GDM1 (cell line): ENCODE measurements around the gene ATXN7L1.

Experiments
- DNase-seq: peaks from one replicate; lab custom pipeline; 2025; lab: John Stamatoyannopoulos, UW

The ATXN7L1 gene

DNA sequence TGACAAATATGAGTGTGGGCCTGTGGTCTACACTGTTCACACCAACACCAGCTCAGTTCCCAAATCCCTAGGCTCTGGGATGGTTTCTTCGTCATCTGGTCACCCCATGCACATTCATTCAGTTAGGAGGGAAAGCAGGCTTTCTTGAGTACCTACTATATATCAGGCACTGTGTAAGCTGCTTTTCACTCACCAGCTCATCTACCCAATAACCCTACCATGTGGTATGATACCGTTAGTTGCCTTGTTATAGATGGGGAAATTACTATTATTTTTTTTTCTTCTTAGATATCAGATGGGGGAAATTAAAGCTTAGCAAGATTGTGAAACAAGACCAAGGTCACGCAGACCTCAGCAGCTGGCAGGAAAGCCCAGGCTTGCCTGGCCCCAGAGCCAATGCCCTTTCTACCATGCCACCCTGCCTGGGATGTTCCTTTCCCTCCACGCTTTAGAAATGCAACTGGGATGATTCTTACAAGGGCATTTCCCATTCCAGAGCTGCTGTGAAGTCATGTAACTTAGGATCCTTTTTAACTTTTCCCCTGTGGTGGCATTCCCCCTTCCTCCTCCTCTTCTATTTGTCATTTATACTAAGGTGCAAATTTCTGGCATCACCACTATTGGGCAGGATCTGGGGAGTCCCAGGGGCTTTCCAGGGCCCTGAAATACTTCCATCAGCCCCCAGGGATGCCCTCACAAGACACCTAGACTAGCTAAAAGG is 202.0 kb downstream of the ATXN7L1 start:
- no peak for DNase-seq

DNA sequence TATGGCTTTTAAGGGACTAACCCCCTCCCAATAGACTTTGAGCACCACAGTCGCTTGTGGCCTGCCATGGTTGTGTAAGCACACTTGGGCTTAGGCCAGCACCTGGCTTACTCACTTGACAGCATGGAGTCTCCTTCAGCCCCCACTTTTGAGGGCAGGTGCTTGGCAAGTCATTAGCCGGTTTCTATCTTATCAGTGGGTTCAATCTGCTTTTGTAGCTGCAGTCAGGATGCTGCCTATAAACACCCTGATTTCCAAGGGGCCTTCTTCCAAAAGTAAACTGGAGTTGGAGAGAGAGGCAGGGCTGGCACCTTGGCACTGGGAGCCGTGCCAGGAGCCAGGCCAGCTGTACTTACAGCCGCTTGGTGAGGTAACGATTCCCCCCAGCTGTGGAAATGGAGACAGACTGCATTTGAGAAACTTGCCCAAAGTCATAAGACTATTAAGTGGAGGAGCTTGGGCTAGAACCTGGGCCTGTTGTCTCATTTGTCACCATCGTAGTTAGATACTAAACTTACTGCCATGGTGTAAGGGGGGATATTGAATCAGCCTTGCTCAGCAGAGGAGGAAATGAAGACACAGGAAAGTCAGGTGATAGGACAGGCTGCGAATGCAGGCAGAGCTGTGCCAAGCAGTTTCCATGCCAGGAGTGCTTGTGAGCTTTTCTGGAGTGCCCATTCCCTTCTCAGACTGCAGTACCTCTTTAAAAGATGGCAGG is 202.9 kb downstream of the ATXN7L1 start:
- no peak for DNase-seq

DNA sequence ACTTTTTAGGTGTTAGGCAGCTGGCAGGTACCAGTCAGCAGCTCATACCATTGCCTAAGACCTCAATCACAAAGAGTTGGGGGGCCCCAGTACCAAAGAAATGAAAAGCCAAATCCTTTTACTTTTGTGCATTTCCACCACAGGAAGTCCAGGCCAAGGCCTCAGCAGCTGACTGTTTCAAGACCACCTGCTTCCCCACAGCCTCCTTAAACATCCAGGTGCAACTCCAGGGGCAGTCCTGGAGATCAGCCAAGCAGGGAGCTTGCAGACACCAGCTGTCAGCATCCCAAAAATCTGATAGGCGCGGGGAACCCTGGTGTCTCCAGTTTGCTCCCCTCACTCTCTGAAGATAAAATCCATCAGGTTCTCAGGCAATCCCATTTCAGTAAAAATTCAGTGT is 203.6 kb downstream of the ATXN7L1 start:
- no peak for DNase-seq

- DNase-seq: no peak
These were observed 210.1 kb downstream of the ATXN7L1 start for GRCh38 chr7:105666324-105666723.

GRCh38 chr7:105665684-105666083 is 210.7 kb downstream of the ATXN7L1 start:
- no peak for DNase-seq

GRCh38 chr7:105664816-105665525 is 211.4 kb downstream of the ATXN7L1 start:
- DNase-seq: no peak

- DNase-seq: no peak
These were observed 213.4 kb downstream of the ATXN7L1 start for GRCh38 chr7:105662998-105663397.

GRCh38 chr7:105661625-105662024 is 214.8 kb downstream of the ATXN7L1 start:
- DNase-seq: no peak

DNA sequence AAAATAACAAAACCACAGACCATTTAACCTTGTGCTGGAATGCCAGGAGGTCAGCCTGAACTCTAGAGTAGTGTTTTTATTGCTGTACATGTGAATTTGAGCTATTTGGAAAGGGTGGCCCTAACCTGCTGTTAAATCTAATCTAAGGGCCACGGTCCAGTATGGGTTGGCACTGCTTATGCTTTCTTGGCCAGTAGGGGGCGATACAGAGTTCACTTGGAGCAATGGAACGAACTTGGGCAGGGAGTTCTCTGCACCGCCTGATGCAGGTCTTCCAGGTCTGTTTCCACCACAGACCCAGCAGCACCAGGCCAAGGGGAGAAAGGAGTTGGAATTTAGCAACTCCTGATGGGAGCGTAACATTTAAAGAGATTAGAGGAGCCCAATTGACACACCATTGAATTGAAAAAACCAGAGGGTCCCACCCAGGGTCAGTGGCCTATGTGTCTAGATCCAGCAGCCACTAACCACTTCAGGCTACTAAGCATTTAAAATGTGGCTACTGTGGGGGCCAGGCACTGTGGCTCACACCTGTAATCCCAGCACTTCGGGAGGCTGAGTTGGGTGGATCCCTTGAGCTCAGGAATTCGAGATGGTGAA is 219.4 kb downstream of the ATXN7L1 start:
- peak; percentile 36 for DNase-seq

DNA sequence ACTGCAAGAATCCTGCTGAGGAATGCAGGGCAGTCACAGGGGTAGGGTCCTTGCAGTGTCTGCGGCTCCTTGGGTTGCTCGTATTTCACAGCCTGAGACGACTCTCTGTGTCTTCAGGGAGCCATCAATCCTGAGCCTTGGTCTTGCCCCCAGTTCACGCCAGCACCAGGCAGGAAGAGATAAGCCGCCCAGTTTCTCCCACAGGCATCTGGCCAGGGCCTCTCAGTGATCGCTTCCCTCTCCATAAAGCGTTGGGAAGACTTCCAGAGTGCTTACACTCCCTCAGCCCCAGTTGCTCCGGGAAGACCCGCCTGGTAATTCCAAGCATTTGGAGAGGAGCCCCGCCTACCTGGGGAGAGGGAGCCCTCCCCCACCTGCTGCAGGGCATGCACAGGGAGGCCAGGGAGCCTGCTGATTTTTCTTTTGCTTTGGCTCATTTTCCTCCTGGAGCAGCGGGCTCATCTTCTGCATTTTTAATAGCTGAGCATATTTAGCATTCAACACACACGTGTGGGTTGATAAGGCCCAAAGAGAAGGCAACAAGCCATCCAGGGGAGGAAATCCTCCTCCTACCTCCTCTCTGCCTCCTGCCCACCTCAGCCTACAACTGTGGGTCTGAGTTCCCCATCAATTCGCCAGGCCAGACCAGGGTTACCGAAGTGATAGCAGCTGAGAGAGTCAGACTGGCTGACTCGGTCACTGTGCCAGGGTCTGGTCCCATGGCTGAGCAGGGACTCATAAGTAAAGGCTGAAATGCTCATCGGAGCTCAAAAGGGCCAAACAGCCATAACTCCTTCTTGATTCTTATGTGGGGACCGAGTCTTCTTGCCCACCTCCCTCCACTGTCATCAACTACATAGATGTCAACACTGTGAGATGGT is 220.7 kb downstream of the ATXN7L1 start:
- DNase-seq: no peak

DNA sequence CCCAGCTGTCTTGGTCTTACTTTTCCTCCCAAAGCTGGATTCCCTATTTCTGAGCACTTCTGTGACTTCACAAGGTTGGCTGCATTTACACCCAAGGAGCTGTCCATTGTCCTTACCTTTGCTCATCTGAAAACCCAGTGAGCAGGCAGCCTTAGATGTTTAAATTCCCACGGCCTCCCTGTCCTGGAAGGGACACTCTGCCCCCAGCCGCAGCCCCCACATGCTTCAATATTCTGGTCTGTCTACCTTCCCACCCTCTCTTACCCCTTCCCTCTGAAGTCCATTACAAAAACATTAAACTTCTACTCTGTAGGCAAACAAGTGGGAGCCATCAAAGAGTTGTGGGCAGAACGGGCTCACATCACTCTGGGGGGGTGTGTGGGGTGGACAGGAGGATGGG is 221.3 kb downstream of the ATXN7L1 start:
- DNase-seq: no peak

DNA sequence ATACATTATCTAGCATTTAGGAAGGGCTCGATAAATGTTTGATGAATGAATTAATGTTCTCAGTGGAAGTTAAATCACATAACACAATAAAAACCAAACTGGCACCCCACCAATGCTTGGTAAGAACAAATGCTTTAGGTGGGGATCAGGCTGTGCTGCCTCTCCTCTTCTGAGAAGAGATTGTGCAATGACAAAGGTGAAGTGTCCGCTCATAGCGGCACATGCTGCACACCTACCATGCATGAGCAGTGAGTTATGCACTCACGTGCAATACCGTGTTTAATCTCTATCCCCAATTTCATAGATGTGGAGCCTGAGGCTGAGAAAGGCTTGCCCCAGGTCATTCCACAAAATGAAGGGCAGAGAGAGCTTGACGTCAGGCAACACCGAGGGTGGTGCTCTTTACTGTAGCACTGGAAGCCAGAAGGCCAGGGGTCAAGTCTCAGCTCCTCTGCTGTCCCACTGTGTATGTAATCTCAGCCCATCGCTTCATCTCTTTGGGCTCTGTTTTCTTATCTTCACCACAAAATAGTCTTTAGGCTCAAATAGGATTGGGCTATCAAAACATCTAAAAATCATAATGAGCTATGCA is 222.2 kb downstream of the ATXN7L1 start:
- DNase-seq: no peak

DNA sequence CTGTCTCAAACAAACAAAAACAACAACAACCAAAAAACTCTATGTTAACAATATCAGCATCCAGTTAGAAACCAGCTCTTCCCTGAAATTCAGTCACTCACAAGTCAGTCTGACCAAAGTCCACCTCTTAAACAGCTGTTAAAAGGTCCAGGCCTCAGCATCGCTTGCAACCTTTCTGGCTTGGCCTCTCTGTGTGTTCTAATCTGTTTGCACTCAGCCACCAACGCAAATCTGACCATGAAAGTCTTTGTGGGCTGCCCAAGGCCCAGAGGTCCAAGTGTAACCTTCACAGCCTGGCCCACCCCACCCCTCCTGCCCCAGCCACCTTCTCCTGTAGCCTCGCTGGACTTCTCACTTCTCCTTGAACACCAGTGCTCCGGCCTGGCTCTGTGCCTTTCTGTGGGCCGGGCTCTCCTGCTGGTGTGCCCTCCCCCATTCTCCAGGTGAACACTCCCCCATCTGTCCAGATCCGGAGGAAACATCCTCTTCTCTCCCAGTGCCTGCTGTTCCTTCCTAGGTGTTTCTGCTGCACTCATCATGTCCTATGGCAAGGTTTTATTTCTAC is 222.9 kb downstream of the ATXN7L1 start:
- DNase-seq: no peak

- peak; percentile 37 for DNase-seq
These were observed 223.9 kb downstream of the ATXN7L1 start for GRCh38 chr7:105652359-105652993.

DNA sequence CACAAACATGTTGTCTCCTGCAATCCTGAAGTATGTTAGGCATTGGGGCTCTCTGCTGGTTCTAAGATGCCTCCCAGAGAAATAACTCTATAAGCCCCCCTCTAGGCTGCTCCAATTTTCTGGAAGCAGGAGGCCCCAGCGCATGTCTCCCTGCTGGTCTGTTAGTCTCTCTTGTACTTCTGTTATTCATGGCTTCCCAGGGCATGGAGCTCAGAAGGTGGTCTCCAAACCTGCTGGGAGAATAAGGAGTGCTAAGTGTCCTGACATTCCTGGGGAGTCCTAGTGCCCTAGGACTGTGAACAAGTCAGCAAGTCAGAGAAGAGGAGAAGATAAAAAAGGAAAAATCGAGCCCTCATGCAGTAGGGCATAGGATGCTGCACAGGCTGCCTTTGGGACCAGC is 224.6 kb downstream of the ATXN7L1 start:
- no peak for DNase-seq

DNA sequence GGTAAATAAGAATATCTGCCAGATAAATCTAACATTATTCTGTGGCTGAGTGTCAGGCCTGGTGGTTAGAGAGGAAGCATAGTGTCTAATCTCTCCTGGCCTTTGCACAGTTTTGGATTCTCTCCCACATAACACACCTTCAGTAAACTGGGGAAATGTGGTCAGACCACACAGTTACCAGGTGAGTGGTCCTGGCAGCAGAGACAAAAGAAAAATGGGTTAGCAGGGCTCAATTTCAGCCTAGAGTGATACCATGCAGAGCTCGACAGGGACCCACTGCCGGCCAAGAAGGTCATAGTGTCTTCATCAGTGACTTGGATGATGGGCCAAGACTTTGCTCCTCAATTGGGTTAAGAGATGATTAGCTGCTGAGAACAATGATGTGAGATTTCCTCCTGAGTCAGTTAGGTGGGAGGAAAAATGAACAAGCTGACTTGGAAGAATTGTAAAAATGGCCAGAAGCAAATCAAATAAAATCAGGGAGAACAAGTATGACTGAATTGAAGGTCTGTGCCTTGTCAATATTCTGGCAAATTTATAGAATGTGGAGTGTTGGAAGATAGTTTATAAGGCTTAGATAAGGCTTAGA is 225.9 kb downstream of the ATXN7L1 start:
- DNase-seq: no peak

GRCh38 chr7:105649727-105650381 is 226.5 kb downstream of the ATXN7L1 start:
- no peak for DNase-seq

- no peak for DNase-seq
These were observed 227.6 kb downstream of the ATXN7L1 start for GRCh38 chr7:105648561-105649401.

- no peak for DNase-seq
These were observed 228.8 kb downstream of the ATXN7L1 start for GRCh38 chr7:105647591-105647990.
